Measurements from ENCODE around the gene FEM1C.
"Not testable (repeated sequence)": the region's sequence is repeated elsewhere in the genome, so short reads cannot be mapped to it uniquely, and the experiment has no call there.

Gene FEM1C

GRCh38 chr5:115484368-115484767 is 60.2 kb downstream of the FEM1C start:
- DNase-seq (ENCODE audit: low read depth), result no peak
- no peak overlapping the region; the same call in 1 of the 2 replicates for H3K4me3 ChIP-seq (ENCODE audit: low read depth, low read length)
- no peak for TF ChIP-seq CTCF (IDR thresholded peaks at IDR 0.05; ENCODE audit: low read depth, low read length, missing control alignments)

GRCh38 chr5:115480900-115481299 is 63.7 kb downstream of the FEM1C start:
- H3K4me3 ChIP-seq (ENCODE audit: low read depth, low read length), result no peak overlapping the region
- DNase-seq (ENCODE audit: low read depth), result no peak
- TF ChIP-seq CTCF (IDR thresholded peaks at IDR 0.05; ENCODE audit: low read depth, low read length, missing control alignments), result no peak

- no peak overlapping the region for H3K4me3 ChIP-seq (ENCODE audit: low read depth, low read length)
- no peak for DNase-seq (ENCODE audit: low read depth)
- TF ChIP-seq CTCF (IDR thresholded peaks at IDR 0.05; ENCODE audit: low read depth, low read length, missing control alignments), result no peak
Measured at GRCh38 chr5:115480271-115480670, 64.3 kb downstream of the FEM1C start.

- not testable (repeated sequence) for H3K4me3 ChIP-seq (ENCODE audit: low read depth, low read length); DNase-seq (ENCODE audit: low read depth)
Measured at GRCh38 chr5:115479166-115479873, 65.3 kb downstream of the FEM1C start.

- no peak for TF ChIP-seq CTCF (IDR thresholded peaks at IDR 0.05; ENCODE audit: low read depth, low read length, missing control alignments)
- DNase-seq (ENCODE audit: low read depth), result no peak
- no peak overlapping the region for H3K4me3 ChIP-seq (ENCODE audit: low read depth, low read length)
Measured at GRCh38 chr5:115478281-115478680, 66.3 kb downstream of the FEM1C start.

- DNase-seq (ENCODE audit: low read depth), result no peak
- TF ChIP-seq CTCF (IDR thresholded peaks at IDR 0.05; ENCODE audit: low read depth, low read length, missing control alignments), result no peak
- no peak overlapping the region for H3K4me3 ChIP-seq (ENCODE audit: low read depth, low read length)
Measured at GRCh38 chr5:115477581-115477980, 67.0 kb downstream of the FEM1C start.

GRCh38 chr5:115475788-115476187 is 68.8 kb downstream of the FEM1C start:
- no peak for DNase-seq (ENCODE audit: low read depth)
- no peak overlapping the region for H3K4me3 ChIP-seq (ENCODE audit: low read depth, low read length)
- no peak for TF ChIP-seq CTCF (IDR thresholded peaks at IDR 0.05; ENCODE audit: low read depth, low read length, missing control alignments)

Data from GM12864 (cell line).